SK-N-SH (cell line): ENCODE data around the gene ZNF775. TPM values are rescaled to one million over a fixed set of nuclear protein-coding genes. Genes with fewer than 3 reads are reported as not detected.

Experiments
- FOSL2 ChIP-seq: IDR thresholded peaks from 2 replicates; pipeline ENCODE4 v1.4.0; 2012; ENCODE audit warnings: low read depth, mild to moderate bottlenecking, moderate library complexity, borderline replicate concordance
- NRF1 ChIP-seq: IDR thresholded peaks from 2 replicates; pipeline ENCODE4 v1.6.1; 2012; ENCODE audit warnings: low read depth, mild to moderate bottlenecking, low read length
- RXRA ChIP-seq: IDR thresholded peaks from 2 replicates; pipeline ENCODE4 v1.4.0; 2012; ENCODE audit warnings: low read depth, mild to moderate bottlenecking, borderline replicate concordance
- TAF1 ChIP-seq: IDR thresholded peaks from 2 replicates; pipeline ENCODE4 v1.6.1; 2012; ENCODE audit warnings: low read depth, mild to moderate bottlenecking, low read length, moderate library complexity, borderline replicate concordance
- polyA plus RNA-seq, 3 experiments: library from polyadenylated mRNA; depleted of rRNA; stranded (reverse); fragments of >200 nt; gene quantifications; 2 replicates each; pipeline ENCODE4 v1.2.3, GENCODE V29; 2012
- TF ChIP-seq, protein P1 (sequence below): fragments of 150-350 bp; IDR thresholded peaks from 2 replicates; pipeline ENCODE4 v1.6.1; 2016; ENCODE audit warnings: mild to moderate bottlenecking, low read depth, low read length
- TF ChIP-seq, protein P2 (sequence below): IDR thresholded peaks from 2 replicates; pipeline ENCODE4 v1.6.1; 2012; ENCODE audit warnings: mild to moderate bottlenecking, low read depth, low read length, moderate library complexity
- TF ChIP-seq, protein P3 (sequence below): fragments of 200-600 bp; sonication (generic); IDR thresholded peaks from 2 replicates; pipeline ENCODE4 v1.6.1; 2017; ENCODE audit warnings: antibody characterized with exemption, mild to moderate bottlenecking, moderate library complexity
- TF ChIP-seq, protein P4 (sequence below): IDR thresholded peaks from 2 replicates; pipeline ENCODE4 v1.4.0; 2012; ENCODE audit warnings: low read depth, borderline replicate concordance

ZNF775 gene
- polyA plus RNA-seq, 1 of the 3 experiments (the other 2 are of a cell fraction), result 5.0 TPM

DNA sequence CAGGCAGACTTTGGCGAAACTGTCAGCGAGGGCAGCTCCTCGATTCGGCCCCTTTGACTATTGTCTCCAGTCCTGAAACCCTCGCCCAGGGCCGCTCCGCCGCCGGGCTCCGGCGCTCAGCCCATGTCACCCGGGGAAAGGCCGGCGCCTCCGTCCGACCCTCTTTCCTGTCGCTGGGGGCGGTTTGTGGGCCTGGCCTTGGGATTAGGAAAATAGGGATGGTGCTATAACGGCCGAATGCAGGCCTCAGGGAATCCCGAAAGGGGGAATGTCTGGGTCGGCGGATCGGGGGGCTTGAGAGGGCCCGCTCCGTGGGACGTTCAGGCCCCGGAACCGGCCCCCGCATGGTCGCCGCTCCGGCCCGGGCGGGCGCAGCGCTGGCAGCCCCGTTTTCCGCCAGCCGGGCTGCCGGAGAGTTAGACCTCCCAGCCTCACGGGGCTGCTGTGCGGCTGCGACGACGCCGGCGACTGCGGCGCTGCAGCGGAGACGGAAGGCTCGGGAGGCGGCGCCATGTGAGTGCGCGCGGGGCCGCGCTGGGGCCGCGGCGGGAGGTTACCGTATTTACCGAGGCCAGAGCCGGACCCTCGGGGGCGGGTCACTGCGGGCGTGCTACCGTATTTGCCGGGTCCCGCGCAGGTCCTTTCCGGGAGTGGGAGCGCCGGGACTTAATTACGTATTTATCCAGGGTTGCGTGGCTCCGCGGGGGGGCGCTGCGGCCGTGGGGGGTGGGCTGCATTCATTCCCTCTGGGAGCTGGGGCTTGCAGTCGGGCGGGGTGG is 25.9 kb downstream of the ZNF775 start (continued):
- TF ChIP-seq, protein P1, sequence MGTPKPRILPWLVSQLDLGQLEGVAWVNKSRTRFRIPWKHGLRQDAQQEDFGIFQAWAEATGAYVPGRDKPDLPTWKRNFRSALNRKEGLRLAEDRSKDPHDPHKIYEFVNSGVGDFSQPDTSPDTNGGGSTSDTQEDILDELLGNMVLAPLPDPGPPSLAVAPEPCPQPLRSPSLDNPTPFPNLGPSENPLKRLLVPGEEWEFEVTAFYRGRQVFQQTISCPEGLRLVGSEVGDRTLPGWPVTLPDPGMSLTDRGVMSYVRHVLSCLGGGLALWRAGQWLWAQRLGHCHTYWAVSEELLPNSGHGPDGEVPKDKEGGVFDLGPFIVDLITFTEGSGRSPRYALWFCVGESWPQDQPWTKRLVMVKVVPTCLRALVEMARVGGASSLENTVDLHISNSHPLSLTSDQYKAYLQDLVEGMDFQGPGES, result 0 out of 2 replicates have a peak, but pooled peaks have one; percentile 22
- TF ChIP-seq, protein P2, sequence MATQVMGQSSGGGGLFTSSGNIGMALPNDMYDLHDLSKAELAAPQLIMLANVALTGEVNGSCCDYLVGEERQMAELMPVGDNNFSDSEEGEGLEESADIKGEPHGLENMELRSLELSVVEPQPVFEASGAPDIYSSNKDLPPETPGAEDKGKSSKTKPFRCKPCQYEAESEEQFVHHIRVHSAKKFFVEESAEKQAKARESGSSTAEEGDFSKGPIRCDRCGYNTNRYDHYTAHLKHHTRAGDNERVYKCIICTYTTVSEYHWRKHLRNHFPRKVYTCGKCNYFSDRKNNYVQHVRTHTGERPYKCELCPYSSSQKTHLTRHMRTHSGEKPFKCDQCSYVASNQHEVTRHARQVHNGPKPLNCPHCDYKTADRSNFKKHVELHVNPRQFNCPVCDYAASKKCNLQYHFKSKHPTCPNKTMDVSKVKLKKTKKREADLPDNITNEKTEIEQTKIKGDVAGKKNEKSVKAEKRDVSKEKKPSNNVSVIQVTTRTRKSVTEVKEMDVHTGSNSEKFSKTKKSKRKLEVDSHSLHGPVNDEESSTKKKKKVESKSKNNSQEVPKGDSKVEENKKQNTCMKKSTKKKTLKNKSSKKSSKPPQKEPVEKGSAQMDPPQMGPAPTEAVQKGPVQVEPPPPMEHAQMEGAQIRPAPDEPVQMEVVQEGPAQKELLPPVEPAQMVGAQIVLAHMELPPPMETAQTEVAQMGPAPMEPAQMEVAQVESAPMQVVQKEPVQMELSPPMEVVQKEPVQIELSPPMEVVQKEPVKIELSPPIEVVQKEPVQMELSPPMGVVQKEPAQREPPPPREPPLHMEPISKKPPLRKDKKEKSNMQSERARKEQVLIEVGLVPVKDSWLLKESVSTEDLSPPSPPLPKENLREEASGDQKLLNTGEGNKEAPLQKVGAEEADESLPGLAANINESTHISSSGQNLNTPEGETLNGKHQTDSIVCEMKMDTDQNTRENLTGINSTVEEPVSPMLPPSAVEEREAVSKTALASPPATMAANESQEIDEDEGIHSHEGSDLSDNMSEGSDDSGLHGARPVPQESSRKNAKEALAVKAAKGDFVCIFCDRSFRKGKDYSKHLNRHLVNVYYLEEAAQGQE, result no peak
- TF ChIP-seq, protein P3, sequence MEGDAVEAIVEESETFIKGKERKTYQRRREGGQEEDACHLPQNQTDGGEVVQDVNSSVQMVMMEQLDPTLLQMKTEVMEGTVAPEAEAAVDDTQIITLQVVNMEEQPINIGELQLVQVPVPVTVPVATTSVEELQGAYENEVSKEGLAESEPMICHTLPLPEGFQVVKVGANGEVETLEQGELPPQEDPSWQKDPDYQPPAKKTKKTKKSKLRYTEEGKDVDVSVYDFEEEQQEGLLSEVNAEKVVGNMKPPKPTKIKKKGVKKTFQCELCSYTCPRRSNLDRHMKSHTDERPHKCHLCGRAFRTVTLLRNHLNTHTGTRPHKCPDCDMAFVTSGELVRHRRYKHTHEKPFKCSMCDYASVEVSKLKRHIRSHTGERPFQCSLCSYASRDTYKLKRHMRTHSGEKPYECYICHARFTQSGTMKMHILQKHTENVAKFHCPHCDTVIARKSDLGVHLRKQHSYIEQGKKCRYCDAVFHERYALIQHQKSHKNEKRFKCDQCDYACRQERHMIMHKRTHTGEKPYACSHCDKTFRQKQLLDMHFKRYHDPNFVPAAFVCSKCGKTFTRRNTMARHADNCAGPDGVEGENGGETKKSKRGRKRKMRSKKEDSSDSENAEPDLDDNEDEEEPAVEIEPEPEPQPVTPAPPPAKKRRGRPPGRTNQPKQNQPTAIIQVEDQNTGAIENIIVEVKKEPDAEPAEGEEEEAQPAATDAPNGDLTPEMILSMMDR, result peak; percentile 42
- TF ChIP-seq TAF1 (peak; percentile 82; the same call in 1 of the 2 replicates), NRF1 (peak; percentile 64), FOSL2 (no peak), RXRA (peak; percentile 75; the same call in 1 of the 2 replicates)
- TF ChIP-seq, protein P4, sequence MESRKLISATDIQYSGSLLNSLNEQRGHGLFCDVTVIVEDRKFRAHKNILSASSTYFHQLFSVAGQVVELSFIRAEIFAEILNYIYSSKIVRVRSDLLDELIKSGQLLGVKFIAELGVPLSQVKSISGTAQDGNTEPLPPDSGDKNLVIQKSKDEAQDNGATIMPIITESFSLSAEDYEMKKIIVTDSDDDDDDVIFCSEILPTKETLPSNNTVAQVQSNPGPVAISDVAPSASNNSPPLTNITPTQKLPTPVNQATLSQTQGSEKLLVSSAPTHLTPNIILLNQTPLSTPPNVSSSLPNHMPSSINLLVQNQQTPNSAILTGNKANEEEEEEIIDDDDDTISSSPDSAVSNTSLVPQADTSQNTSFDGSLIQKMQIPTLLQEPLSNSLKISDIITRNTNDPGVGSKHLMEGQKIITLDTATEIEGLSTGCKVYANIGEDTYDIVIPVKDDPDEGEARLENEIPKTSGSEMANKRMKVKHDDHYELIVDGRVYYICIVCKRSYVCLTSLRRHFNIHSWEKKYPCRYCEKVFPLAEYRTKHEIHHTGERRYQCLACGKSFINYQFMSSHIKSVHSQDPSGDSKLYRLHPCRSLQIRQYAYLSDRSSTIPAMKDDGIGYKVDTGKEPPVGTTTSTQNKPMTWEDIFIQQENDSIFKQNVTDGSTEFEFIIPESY, result peak; percentile 53; the same call in 1 of the 2 replicates
